ENCODE results near the gene TIMM21. TPM values are rescaled to one million over a fixed set of nuclear protein-coding genes. Genes with fewer than 3 reads are reported as not detected.
A peak's percentile ranks its signal among the peaks of the same experiment; 100 is the strongest.

The TIMM21 gene
- total RNA-seq, 1 experiment from 2014 or later = 82.0 TPM

- Histone ChIP-seq H3K27me3 (ENCODE audit: control insufficient read depth, insufficient read depth, low read length) (peaks cover 2% of the 10 kb centered on the region; the same call in 1 of the 2 replicates), H3K36me3 (ENCODE audit: control insufficient read depth, insufficient read depth, low read length) (no peaks in the 10 kb centered on the region), H3K9me3 (ENCODE audit: control insufficient read depth, insufficient read depth, low read depth, low read length) (no peaks in the 10 kb centered on the region), H3K27ac (ENCODE audit: low read length) (no peak overlapping the region), H3K4me1 (ENCODE audit: control insufficient read depth, insufficient read depth, low read length) (no peaks in the 10 kb centered on the region), H3K4me3 (ENCODE audit: low read depth in 2 of 2, low read length in 2 of 2) (no peak overlapping the region)
- ATAC-seq (no peak), DNase-seq (ENCODE audit: low read depth, low spot score) (no peak)
- BruUV-seq (replicated peaks) = no TSS peak
- intact Hi-C loops (cut with micrococcal nuclease; ENCODE audit: unreplicated experiment) (loop anchor here (5.0 to 10.0 kb wide), 2 partner anchors 73 to 1350 kb away; no protein-coding TSS in a partner anchor), in situ Hi-C loops (cut with HindIII; ENCODE audit: low pct_unique_long_range_greater_than_20kb, low sequenced_read_pairs) (no loop called here)
- TF ChIP-seq, protein P1, sequence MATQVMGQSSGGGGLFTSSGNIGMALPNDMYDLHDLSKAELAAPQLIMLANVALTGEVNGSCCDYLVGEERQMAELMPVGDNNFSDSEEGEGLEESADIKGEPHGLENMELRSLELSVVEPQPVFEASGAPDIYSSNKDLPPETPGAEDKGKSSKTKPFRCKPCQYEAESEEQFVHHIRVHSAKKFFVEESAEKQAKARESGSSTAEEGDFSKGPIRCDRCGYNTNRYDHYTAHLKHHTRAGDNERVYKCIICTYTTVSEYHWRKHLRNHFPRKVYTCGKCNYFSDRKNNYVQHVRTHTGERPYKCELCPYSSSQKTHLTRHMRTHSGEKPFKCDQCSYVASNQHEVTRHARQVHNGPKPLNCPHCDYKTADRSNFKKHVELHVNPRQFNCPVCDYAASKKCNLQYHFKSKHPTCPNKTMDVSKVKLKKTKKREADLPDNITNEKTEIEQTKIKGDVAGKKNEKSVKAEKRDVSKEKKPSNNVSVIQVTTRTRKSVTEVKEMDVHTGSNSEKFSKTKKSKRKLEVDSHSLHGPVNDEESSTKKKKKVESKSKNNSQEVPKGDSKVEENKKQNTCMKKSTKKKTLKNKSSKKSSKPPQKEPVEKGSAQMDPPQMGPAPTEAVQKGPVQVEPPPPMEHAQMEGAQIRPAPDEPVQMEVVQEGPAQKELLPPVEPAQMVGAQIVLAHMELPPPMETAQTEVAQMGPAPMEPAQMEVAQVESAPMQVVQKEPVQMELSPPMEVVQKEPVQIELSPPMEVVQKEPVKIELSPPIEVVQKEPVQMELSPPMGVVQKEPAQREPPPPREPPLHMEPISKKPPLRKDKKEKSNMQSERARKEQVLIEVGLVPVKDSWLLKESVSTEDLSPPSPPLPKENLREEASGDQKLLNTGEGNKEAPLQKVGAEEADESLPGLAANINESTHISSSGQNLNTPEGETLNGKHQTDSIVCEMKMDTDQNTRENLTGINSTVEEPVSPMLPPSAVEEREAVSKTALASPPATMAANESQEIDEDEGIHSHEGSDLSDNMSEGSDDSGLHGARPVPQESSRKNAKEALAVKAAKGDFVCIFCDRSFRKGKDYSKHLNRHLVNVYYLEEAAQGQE (IDR thresholded peaks at IDR 0.05; ENCODE audit: insufficient read depth in 1 of 2, low read depth in 2 of 2, low read length in 1 of 2) = no peak
- no peak for TF ChIP-seq SIN3A (IDR thresholded peaks at IDR 0.05; ENCODE audit: borderline replicate concordance, insufficient read depth, low read depth, low read length)
- TF ChIP-seq, protein P2, sequence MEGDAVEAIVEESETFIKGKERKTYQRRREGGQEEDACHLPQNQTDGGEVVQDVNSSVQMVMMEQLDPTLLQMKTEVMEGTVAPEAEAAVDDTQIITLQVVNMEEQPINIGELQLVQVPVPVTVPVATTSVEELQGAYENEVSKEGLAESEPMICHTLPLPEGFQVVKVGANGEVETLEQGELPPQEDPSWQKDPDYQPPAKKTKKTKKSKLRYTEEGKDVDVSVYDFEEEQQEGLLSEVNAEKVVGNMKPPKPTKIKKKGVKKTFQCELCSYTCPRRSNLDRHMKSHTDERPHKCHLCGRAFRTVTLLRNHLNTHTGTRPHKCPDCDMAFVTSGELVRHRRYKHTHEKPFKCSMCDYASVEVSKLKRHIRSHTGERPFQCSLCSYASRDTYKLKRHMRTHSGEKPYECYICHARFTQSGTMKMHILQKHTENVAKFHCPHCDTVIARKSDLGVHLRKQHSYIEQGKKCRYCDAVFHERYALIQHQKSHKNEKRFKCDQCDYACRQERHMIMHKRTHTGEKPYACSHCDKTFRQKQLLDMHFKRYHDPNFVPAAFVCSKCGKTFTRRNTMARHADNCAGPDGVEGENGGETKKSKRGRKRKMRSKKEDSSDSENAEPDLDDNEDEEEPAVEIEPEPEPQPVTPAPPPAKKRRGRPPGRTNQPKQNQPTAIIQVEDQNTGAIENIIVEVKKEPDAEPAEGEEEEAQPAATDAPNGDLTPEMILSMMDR (IDR thresholded peaks at IDR 0.05) = no peak
- no peak for TF ChIP-seq POLR2AphosphoS5 (IDR thresholded peaks at IDR 0.05; ENCODE audit: low read depth, low read length)
- TF ChIP-seq TCF7L2 (IDR thresholded peaks at IDR 0.05; ENCODE audit: low read depth, low read length) = no peak
- CTCF ChIA-PET = interaction anchor here (2.1 kb wide), 1 partner anchor 32 kb away, joined by 6 read pairs; no protein-coding TSS in a partner anchor
- POLR2A ChIA-PET = no interaction called here
Observed at GRCh38 chr18:74115046-74115445, 33.3 kb upstream of the TIMM21 start.

- Histone ChIP-seq H3K27ac (ENCODE audit: low read length) (no peak overlapping the region), H3K27me3 (ENCODE audit: control insufficient read depth, insufficient read depth, low read length) (peaks cover 13% of the 10 kb centered on the region; the same call in 1 of the 2 replicates), H3K9me3 (ENCODE audit: control insufficient read depth, insufficient read depth, low read depth, low read length) (no peaks in the 10 kb centered on the region), H3K4me3 (ENCODE audit: low read depth in 2 of 2, low read length in 2 of 2) (no peak overlapping the region), H3K4me1 (ENCODE audit: control insufficient read depth, insufficient read depth, low read length) (no peaks in the 10 kb centered on the region), H3K36me3 (ENCODE audit: control insufficient read depth, insufficient read depth, low read length) (no peaks in the 10 kb centered on the region)
- POLR2A ChIA-PET = no interaction called here
- intact Hi-C loops (cut with micrococcal nuclease; ENCODE audit: unreplicated experiment) = loop anchor here (5.0 to 10.0 kb wide), 2 partner anchors 75 to 1352 kb away; no protein-coding TSS in a partner anchor
- ATAC-seq (peak; percentile 80; the same call in 1 of the 2 replicates), DNase-seq (ENCODE audit: low read depth, low spot score) (peak; percentile 18)
- no TSS peak for BruUV-seq (replicated peaks)
- CTCF ChIA-PET = interaction anchor here (2.1 kb wide), 1 partner anchor 34 kb away, joined by 6 read pairs; no protein-coding TSS in a partner anchor
- TF ChIP-seq, protein P2 (IDR thresholded peaks at IDR 0.05) = peak; percentile 86
- TF ChIP-seq, protein P1 (IDR thresholded peaks at IDR 0.05; ENCODE audit: insufficient read depth in 1 of 2, low read depth in 2 of 2, low read length in 1 of 2) = no peak
- in situ Hi-C loops (cut with HindIII; ENCODE audit: low pct_unique_long_range_greater_than_20kb, low sequenced_read_pairs) = no loop called here
Observed at GRCh38 chr18:74116633-74117554, 31.4 kb upstream of the TIMM21 start.
